OCI-LY7 (cell line): Measurements from ENCODE around the gene SLC30A4.
A peak's percentile ranks its signal among the peaks of the same experiment; 100 is the strongest.

Experiments used
- EZH2phosphoT487 ChIP-seq: fragments of 200-600 bp; sonication (generic); IDR thresholded peaks from 2 replicates; pipeline ENCODE4 v1.6.1; 2018; ENCODE audit warnings: low read depth, borderline replicate concordance, mild to moderate bottlenecking, mixed run types, antibody characterized with exemption, low read length, moderate library complexity, mixed read lengths
- TF ChIP-seq, protein P1 (sequence below): fragments of 200-600 bp; sonication (generic); conservative IDR thresholded peaks from 2 replicates; pipeline ENCODE4 v1.5.1; 2014; ENCODE audit warnings: mild to moderate bottlenecking, antibody characterized with exemption, low read length, moderate library complexity, mixed read lengths

DNA sequence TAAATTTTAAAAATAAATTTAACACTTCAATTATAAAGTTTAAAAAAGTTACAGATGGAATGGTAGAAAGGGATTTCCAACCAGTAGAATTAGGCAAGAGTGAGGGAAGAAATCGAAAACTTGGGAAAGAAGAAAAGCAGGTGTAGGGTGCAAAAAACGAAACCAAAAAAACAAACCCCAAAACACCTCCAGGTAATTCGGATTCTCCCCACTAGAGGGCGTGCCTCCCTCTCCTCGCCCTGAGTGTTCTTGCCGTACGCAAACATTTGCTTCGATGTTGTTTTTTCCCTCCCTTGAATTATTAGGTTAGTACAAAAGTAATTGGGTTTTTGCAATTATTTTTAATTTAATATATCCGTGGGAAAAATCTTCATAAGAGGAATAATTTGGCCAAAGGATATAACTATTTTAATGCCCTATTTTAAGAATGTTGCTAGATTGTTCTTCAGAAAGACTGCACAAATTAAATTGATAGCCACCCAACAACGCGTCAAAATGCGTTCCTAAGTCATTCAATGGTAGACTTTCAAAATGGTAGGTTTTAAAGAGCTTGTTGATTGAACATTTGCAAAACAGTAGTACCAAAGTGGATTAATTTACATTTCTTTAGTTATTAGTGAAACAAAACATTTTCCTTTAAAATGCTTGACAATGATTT, 63.7 kb downstream of the SLC30A4 start:
- TF ChIP-seq, protein P1, sequence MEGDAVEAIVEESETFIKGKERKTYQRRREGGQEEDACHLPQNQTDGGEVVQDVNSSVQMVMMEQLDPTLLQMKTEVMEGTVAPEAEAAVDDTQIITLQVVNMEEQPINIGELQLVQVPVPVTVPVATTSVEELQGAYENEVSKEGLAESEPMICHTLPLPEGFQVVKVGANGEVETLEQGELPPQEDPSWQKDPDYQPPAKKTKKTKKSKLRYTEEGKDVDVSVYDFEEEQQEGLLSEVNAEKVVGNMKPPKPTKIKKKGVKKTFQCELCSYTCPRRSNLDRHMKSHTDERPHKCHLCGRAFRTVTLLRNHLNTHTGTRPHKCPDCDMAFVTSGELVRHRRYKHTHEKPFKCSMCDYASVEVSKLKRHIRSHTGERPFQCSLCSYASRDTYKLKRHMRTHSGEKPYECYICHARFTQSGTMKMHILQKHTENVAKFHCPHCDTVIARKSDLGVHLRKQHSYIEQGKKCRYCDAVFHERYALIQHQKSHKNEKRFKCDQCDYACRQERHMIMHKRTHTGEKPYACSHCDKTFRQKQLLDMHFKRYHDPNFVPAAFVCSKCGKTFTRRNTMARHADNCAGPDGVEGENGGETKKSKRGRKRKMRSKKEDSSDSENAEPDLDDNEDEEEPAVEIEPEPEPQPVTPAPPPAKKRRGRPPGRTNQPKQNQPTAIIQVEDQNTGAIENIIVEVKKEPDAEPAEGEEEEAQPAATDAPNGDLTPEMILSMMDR: peak; percentile 91
- TF ChIP-seq EZH2phosphoT487: no peak
